ENCODE results near the gene NUP62CL.

NUP62CL gene

GRCh38 chrX:107146670-107147069 is 59.6 kb downstream of the NUP62CL start:
- no peak for DNase-seq

- no peak for DNase-seq
Measured at GRCh38 chrX:107135965-107136307, 70.3 kb downstream of the NUP62CL start.

- DNase-seq, result no peak
Measured at GRCh38 chrX:107135049-107135964, 70.9 kb downstream of the NUP62CL start.

GRCh38 chrX:107123750-107124149 is 82.5 kb downstream of the NUP62CL start:
- no peak for DNase-seq

DNA sequence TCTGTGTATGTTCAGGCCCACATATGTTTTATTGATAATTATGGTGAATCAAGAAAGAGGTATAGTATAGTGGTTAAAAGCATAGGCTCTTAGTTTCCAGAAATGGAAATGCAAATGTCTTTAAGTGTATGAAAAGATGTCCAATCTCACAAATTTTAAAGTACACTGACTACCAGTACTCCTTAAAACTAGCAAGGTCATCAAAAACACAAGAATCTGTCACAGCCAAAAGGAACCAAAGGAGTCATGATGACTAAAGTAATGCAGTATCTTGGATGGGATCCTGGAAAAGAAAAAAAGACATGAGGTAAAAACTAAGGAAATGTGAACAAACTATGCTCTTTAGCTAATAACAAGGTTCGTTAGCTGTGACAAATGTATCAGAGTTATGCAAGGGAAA is 87.0 kb downstream of the NUP62CL start:
- DNase-seq, result no peak

- peak; percentile 8 for DNase-seq
Measured at GRCh38 chrX:107118322-107119147, 87.7 kb downstream of the NUP62CL start, which contains the start of gene RBM41. RBM41 (minus strand) TSS chrX:107118822; CDS start chrX:107118773, 49 bp downstream.

GRCh38 chrX:107117993-107118321 is 88.3 kb downstream of the NUP62CL start:
- DNase-seq, result no peak

DNA sequence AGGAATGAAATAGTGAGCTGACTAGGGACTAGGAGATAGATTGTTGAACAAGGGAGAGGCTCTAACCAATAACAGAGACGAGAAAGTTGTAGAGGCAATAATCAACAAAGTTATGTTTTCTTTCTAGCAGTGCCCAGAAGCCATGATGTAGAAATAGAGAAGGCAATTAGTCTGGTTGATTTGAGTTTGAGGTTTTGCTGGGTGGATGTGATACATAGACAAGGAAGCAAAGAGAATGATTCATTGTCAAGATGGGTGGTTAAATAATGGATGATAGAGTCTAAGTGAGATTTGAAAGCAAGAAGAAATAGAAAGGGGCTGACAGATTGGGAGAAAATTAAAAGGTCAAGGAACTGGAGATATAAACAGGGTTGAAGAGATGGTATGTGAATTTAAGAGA is 98.8 kb downstream of the NUP62CL start:
- DNase-seq, result no peak

- no peak for DNase-seq
Measured at GRCh38 chrX:107102980-107103379, 103.3 kb downstream of the NUP62CL start.

- DNase-seq, result no peak
Measured at GRCh38 chrX:107076158-107076557, 130.1 kb downstream of the NUP62CL start.

Data from NCI-H1048 (cell line).